Fibroblast of lung (primary cell): ENCODE results near the gene GPR42.

Experiments
- CTCF ChIP-seq, 2 donors: IDR thresholded peaks in 1 of 2; conservative IDR thresholded peaks in 1 of 2; 1 replicate in 1 of 2; 2 replicates in 1 of 2; pipeline ENCODE4 v1.5.1; 2011 to 2012; ENCODE audit warnings: low read length in 2 of 2, control low read depth in 1 of 2, inconsistent platforms in 1 of 2, low read depth in 1 of 2, mild to moderate bottlenecking in 1 of 2
- EZH2 ChIP-seq: IDR thresholded peaks from 2 replicates; pipeline ENCODE4 v1.5.1; 2012; ENCODE audit warnings: low read length, control low read depth, mild to moderate bottlenecking; ENCODE audit errors: missing control alignments

GRCh38 chr19:35419046-35419445 is 48.2 kb downstream of the GPR42 start:
- TF ChIP-seq EZH2 (no peak), CTCF (conservative IDR thresholded peaks at IDR 0.05 in 1 of 2, IDR thresholded peaks at IDR 0.05 in 1 of 2; ENCODE audit: low read depth in 1 of 2, low read length in 2 of 2) (no peak)
